GM12891 (cell line): Measurements from ENCODE around the gene CFAP410.

Experiments used
- PAX5 ChIP-seq: IDR thresholded peaks from 2 replicates; pipeline ENCODE4 v1.6.1; 2011; ENCODE audit warnings: low read length, moderate library complexity, mild to moderate bottlenecking; ENCODE audit not compliant: insufficient read depth, severe bottlenecking
- POLR2A ChIP-seq: IDR thresholded peaks from 2 replicates; pipeline ENCODE4 v1.6.1; 2011; ENCODE audit warnings: low read depth, low read length, control low read depth
- POLR2AphosphoS5 ChIP-seq: IDR thresholded peaks from 2 replicates; pipeline ENCODE4 v1.6.1; 2011; ENCODE audit warnings: low read depth, low read length, control low read depth
- POU2F2 ChIP-seq: IDR thresholded peaks from 2 replicates; pipeline ENCODE4 v1.6.1; 2011; ENCODE audit warnings: low read depth, mild to moderate bottlenecking, control low read depth, low read length, moderate library complexity
- SPI1 ChIP-seq: IDR thresholded peaks from 2 replicates; pipeline ENCODE4 v1.6.1; 2011; ENCODE audit warnings: low read depth, low read length, control low read depth
- TAF1 ChIP-seq: IDR thresholded peaks from 2 replicates; pipeline ENCODE4 v1.6.1; 2011; ENCODE audit warnings: low read depth, low read length, control low read depth

DNA sequence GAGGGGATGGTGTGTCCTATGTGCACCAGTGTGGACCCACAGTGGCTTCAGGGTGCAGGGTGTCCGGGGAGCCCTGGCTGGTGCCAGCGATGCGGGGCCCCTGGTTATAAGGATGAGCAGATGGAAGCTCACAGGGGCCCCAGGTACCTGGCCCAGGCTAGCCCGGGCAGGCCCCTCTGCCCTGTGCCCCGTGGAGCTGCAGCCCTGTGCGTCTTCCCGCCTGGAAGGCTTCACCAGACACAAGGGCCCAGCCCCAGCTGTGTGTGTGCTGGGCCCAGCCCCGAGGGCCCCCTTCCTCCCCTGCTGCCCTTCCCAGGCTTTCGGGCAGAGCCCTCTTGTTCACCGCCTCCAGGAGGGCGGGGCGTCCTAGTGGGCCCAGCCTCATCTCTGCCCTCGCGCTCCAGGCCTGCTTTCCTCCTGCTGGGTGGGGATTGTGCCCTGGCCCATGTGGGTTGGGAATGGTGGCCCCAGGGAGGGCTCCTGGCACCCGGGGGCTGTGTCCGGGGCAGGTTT is 23.4 kb downstream of the CFAP410 start:
- no peak for TF ChIP-seq POLR2A
- no peak for TF ChIP-seq POLR2AphosphoS5
- no peak for TF ChIP-seq TAF1
- TF ChIP-seq PAX5: no peak
- TF ChIP-seq SPI1: no peak
- TF ChIP-seq POU2F2: no peak
